HepG2 (cell line): ENCODE data around the gene CHCHD6. TPM values are rescaled to one million over a fixed set of nuclear protein-coding genes. Genes with fewer than 3 reads are reported as not detected.
A peak's percentile ranks its signal among the peaks of the same experiment; 100 is the strongest.

ENCODE experiments used
- ASH2L ChIP-seq: fragments of 300-600, 200-600 bp; sonication (generic); IDR thresholded peaks from 2 replicates; pipeline ENCODE4 v1.7.0; 2017; ENCODE audit warnings: low read depth, mild to moderate bottlenecking, moderate library complexity, mixed read lengths, low read length; ENCODE audit not compliant: insufficient read length
- BRCA1 ChIP-seq: sonication (generic); formaldehyde crosslinking; IDR thresholded peaks from 2 replicates; pipeline ENCODE4 v1.4.0; 2020; ENCODE audit warnings: missing genetic modification reagents
- ELF4 ChIP-seq: sonication (generic); formaldehyde crosslinking; IDR thresholded peaks from 2 replicates; pipeline ENCODE4 v1.5.0; 2020; ENCODE audit warnings: missing genetic modification reagents, mild to moderate bottlenecking, moderate library complexity, borderline replicate concordance
- GRHL1 ChIP-seq: sonication (generic); formaldehyde crosslinking; conservative IDR thresholded peaks from 2 replicates; pipeline ENCODE4 v1.8.0; 2022; ENCODE audit warnings: missing genetic modification reagents
- HBP1 ChIP-seq: IDR thresholded peaks from 2 replicates; pipeline ENCODE4 v1.6.1; 2016; ENCODE audit warnings: low read depth, control low read depth
- HMG20B ChIP-seq: conservative IDR thresholded peaks from 2 replicates; pipeline ENCODE4 v1.6.1; 2016; ENCODE audit warnings: missing genetic modification reagents, missing compliant biosample characterization
- KAT8 ChIP-seq: IDR thresholded peaks from 2 replicates; pipeline ENCODE4 v1.6.1; 2016; ENCODE audit warnings: missing genetic modification reagents, missing compliant biosample characterization
- KLF16 ChIP-seq, 2 experiments: sonication (generic) in 1 of 2; formaldehyde crosslinking in 1 of 2; IDR thresholded peaks; 2 replicates each; pipeline versions ENCODE4 v1.6.1 to v1.8.0; 2016 to 2023; ENCODE audit warnings: missing genetic modification reagents in 2 of 2, missing compliant biosample characterization in 1 of 2
- KLF6 ChIP-seq: IDR thresholded peaks from 2 replicates; pipeline ENCODE4 v1.8.0; 2016; ENCODE audit warnings: missing biosample characterization, missing genetic modification reagents
- LRRFIP1 ChIP-seq: sonication (generic); formaldehyde crosslinking; conservative IDR thresholded peaks from 2 replicates; pipeline ENCODE4 v1.4.0; 2020; ENCODE audit warnings: missing genetic modification reagents
- MAF1 ChIP-seq: sonication (generic); formaldehyde crosslinking; IDR thresholded peaks from 2 replicates; pipeline ENCODE4 v1.5.0; 2020; ENCODE audit warnings: missing genetic modification reagents, borderline replicate concordance
- MTA1 ChIP-seq: sonication (generic); formaldehyde crosslinking; IDR thresholded peaks from 2 replicates; pipeline ENCODE4 v1.4.0; 2020; ENCODE audit warnings: missing genetic modification reagents, mild to moderate bottlenecking, borderline replicate concordance
- PHF8 ChIP-seq: sonication (generic); formaldehyde crosslinking; IDR thresholded peaks from 2 replicates; pipeline ENCODE4 v1.5.0; 2020; ENCODE audit warnings: missing genetic modification reagents
- RAD21 ChIP-seq: fragments of 450-650 bp; formaldehyde crosslinking; IDR thresholded peaks from 2 replicates; pipeline ENCODE4 v1.5.0; 2020; ENCODE audit warnings: mild to moderate bottlenecking
- SAP130 ChIP-seq: IDR thresholded peaks from 2 replicates; pipeline ENCODE4 v1.6.1; 2016; ENCODE audit warnings: low read depth
- SOX13 ChIP-seq, 3 experiments: fragments of 450-650 bp in 1 of 3; sonication (generic) in 1 of 3; formaldehyde crosslinking in 1 of 3; IDR thresholded peaks in 2 of 3; conservative IDR thresholded peaks in 1 of 3; 2 replicates each; pipeline versions ENCODE4 v1.5.0 to v1.6.1; 2016 to 2020; ENCODE audit warnings: antibody characterized with exemption in 1 of 3, mild to moderate bottlenecking in 1 of 3, missing compliant biosample characterization in 1 of 3, missing genetic modification reagents in 1 of 3, moderate library complexity in 1 of 3
- SYNCRIP ChIP-seq: fragments of 200-400 bp; formaldehyde crosslinking; IDR thresholded peaks from 2 replicates; pipeline ENCODE4 v1.6.1; 2018; ENCODE audit warnings: mild to moderate bottlenecking, low read depth, low read length; ENCODE audit not compliant: insufficient read depth
- TBL1XR1 ChIP-seq: fragments of 150-350 bp; IDR thresholded peaks from 2 replicates; pipeline ENCODE4 v1.6.1; 2014; ENCODE audit warnings: borderline replicate concordance, low read length; ENCODE audit not compliant: partially characterized antibody
- ZNF235 ChIP-seq: sonication (generic); formaldehyde crosslinking; IDR thresholded peaks from 2 replicates; pipeline ENCODE4 v1.8.1; 2023; ENCODE audit warnings: mild to moderate bottlenecking, missing genetic modification reagents, borderline replicate concordance
- ZNF781 ChIP-seq: sonication (generic); formaldehyde crosslinking; IDR thresholded peaks from 2 replicates; pipeline ENCODE4 v1.5.1; 2020; ENCODE audit warnings: borderline replicate concordance, mild to moderate bottlenecking, missing genetic modification reagents; ENCODE audit errors: not compliant biosample characterization
- ZSCAN5A ChIP-seq: sonication (generic); formaldehyde crosslinking; IDR thresholded peaks from 2 replicates; pipeline ENCODE4 v1.8.0; 2022; ENCODE audit warnings: mild to moderate bottlenecking, missing genetic modification reagents, borderline replicate concordance
- polyA plus RNA-seq, 8 experiments: library from polyadenylated mRNA; depleted of rRNA in 3 of 8; stranded (reverse) in 7 of 8; unstranded in 1 of 8; fragments of >200 nt; fragmentation: Illumina TruSeq in 4 of 8; extraction: Trizol in 4 of 8; gene quantifications; 2 replicates each; pipeline versions ENCODE4 v1.2.1 to v1.2.3, GENCODE V29; 2011 to 2016; ENCODE audit warnings: low read depth in 4 of 8, missing spikeins in 1 of 8, mixed read lengths in 1 of 8; ENCODE audit not compliant: insufficient read depth in 1 of 8
- total RNA-seq, 5 experiments: library from RNA; depleted of rRNA; stranded (reverse); fragments of >200 nt; fragmentation: Illumina TruSeq; extraction: Trizol; gene quantifications; 2 replicates each; pipeline ENCODE4 v1.2.3, GENCODE V29; 2016; ENCODE audit warnings: low read depth in 1 of 5

Gene CHCHD6
- total and polyA plus RNA-seq, 2 of the 13 experiments (the other 11 are each of a cell fraction or from before 2014, with no cell fraction given) = 20.3 to 20.8 TPM

- no peak for TF ChIP-seq LRRFIP1 (CRISPR knock-in tag)
- TF ChIP-seq MAF1 = no peak
- TF ChIP-seq KLF6 (CRISPR knock-in tag) = peak; percentile 65
- no peak for TF ChIP-seq ASH2L
- no peak for TF ChIP-seq ZSCAN5A (CRISPR knock-in tag)
- TF ChIP-seq BRCA1 (CRISPR knock-in tag) = no peak
- no peak for TF ChIP-seq ZNF235 (CRISPR knock-in tag)
- TF ChIP-seq GRHL1 = no peak
- no peak for TF ChIP-seq TBL1XR1
- no peak for TF ChIP-seq KAT8 (CRISPR knock-in tag)
- peak; percentile 67 for TF ChIP-seq RAD21 (CRISPR knock-in tag)
- no peak for TF ChIP-seq HMG20B (CRISPR knock-in tag)
- TF ChIP-seq PHF8 = peak; percentile 89
- no peak for TF ChIP-seq SYNCRIP
- no peak for TF ChIP-seq SOX13 (IDR thresholded peaks at IDR 0.05)
- TF ChIP-seq SOX13 (CRISPR knock-in tag; conservative IDR thresholded peaks at IDR 0.05 in 1 of 2, IDR thresholded peaks at IDR 0.05 in 1 of 2) = no peak
- TF ChIP-seq ZNF781 (CRISPR knock-in tag) = no peak
- TF ChIP-seq MTA1 = no peak
- peak; percentile 49 for TF ChIP-seq SAP130 (CRISPR knock-in tag)
- TF ChIP-seq ELF4 (CRISPR knock-in tag) = no peak
- no peak for TF ChIP-seq HBP1 (CRISPR knock-in tag)
- peak in 1 of 2 experiments; percentile 62; a peak in 1 of 4 replicates for TF ChIP-seq KLF16 (CRISPR knock-in tag; IDR thresholded peaks at IDR 0.05)
These were observed 49.3 kb upstream of the CHCHD6 start, which contains the start of gene TXNRD3 (continued) for GRCh38 chr3:126654571-126655383.
